ENCODE measurements around the gene CACNA2D3.

GRCh38 chr3:55002416-55002930 is 880.1 kb downstream of the CACNA2D3 start:
- TF ChIP-seq SUZ12 (IDR thresholded peaks at IDR 0.05) (no peak), SP1 (IDR thresholded peaks at IDR 0.05) (no peak), CTBP1 (IDR thresholded peaks at IDR 0.05; ENCODE audit: borderline replicate concordance) (no peak), FOXM1 (IDR thresholded peaks at IDR 0.05; ENCODE audit: borderline replicate concordance) (no peak), FOXA1 (IDR thresholded peaks at IDR 0.05) (no peak), ELF4 (IDR thresholded peaks at IDR 0.05) (no peak), NFRKB (IDR thresholded peaks at IDR 0.05) (no peak), PKNOX1 (IDR thresholded peaks at IDR 0.05) (no peak), TARDBP (IDR thresholded peaks at IDR 0.05) (no peak), FOXK2 (IDR thresholded peaks at IDR 0.05) (no peak), HDGF (IDR thresholded peaks at IDR 0.05; ENCODE audit: borderline replicate concordance) (no peak)

Measured in HEK293T (cell line).